HG03442 (cell line): ENCODE data around the gene SFRP4.

Experiments used
- ATAC-seq: cut with Tn5 transposase; IDR thresholded peaks from one replicate; pipeline ENCODE4 v1.9.1; 2021; ENCODE audit warnings: mild to moderate bottlenecking, moderate library complexity; ENCODE audit not compliant: unreplicated experiment

The SFRP4 gene

GRCh38 chr7:37925620-37926019 is 9.0 kb upstream of the SFRP4 start:
- ATAC-seq = no peak

DNA sequence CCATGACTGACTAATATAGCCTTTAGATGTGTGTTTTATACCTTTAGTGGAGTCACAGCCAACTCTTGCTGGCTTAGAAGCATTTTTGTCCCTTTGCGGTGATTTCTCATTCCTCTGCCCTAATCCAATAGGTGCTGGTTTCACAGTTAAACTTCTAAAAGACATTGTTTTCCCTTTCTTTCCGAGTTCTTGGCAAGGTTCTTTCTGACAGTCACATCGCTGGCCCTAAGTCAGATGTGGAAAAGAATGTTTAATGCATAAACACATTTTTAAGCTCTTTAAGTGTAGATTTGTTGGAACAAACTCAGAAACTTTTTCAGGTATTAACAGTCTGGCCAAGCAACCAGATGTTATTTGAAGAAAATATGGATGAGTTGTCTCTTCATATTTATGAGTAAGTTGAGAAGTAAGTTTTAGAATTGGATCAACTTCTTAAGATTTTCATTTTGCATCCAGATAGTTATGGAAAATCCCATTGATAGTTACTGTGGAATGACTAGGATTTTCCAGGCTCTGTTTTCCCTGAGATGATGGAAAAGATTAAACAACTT is 7.9 kb upstream of the SFRP4 start:
- no peak for ATAC-seq

DNA sequence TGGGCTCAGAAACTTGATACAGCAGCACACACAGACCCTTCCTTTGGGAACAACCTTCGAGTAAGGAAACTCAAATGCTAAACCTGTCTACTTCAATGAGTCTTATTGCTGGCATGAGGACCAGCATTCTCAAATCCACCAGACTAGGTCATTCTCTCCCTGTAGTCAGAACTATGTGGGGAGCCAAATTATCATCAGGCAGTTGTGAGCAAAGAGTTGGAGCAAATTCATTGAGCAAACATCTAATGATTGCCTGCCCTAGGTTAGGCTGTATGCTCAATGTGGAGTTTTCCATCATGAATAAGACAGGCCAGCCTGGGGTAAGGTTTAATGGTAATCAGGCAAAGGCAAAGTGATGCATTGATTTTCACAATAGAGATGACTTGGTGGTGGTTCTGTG is 7.4 kb upstream of the SFRP4 start:
- no peak for ATAC-seq

DNA sequence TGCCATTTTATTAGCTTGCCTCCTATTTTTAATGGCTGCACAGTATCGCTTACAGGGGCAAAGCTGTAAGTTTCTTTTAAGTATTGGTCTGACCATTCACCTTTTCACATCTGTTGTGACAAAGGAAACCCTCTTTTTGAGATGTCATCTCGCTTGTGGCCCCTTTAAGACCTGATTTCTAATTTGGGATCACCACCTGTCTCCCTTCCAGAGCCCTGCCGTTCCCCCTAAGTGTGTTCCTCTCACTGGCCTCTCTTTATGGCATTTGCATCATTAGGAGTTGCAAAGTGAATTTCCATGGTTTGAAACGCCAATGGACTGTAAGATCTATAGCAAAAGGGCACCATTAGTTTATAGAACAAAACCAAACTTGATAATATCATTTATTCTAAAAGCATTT is 5.3 kb upstream of the SFRP4 start:
- ATAC-seq = no peak

DNA sequence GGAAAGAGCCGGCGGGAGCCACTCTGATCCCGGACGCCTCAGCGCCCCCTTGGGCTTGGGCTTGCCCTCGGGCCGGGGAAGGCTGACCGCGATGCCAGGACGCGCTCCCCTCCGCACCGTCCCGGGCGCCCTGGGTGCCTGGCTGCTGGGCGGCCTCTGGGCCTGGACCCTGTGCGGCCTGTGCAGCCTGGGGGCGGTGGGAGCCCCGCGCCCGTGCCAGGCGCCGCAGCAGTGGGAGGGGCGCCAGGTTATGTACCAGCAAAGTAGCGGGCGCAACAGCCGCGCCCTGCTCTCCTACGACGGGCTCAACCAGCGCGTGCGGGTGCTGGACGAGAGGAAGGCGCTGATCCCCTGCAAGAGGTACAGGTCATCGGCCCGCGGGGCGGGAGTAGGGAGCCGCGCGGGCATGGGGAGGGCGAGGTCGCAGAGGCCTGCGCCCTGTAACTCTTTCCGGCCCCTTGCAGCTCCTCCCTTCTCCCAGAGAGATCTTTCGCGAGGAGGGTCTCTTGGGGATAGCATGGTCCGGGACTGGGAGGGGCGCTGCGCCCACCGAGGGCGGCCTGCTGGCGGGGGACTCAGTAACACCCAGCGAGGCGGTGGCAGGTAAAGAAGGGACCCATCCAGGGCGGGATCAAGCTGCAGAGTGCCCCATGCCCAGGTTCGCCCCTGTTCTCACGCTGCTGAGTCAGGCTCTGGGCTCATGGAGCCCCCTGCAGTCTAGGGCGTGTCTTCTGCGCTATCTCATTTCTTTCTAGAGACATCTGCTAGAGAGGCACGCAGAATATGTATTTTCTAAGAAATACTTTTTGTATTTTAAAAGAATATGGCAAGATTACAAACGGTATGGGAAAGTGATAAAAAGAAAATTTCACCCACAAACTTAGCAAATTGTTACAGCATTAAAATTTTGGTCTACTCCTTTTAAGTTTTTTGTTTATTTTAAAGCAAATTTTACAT is 4.5 kb upstream of the SFRP4 start:
- peak; percentile 49 for ATAC-seq

GRCh38 chr7:37920305-37920848 is 3.8 kb upstream of the SFRP4 start, which contains the start of gene EPDR1:
Gene EPDR1, plus strand, starts transcription at chr7:37920640. Its CDS starts 300 bp downstream, at chr7:37920940.
- ATAC-seq = peak; percentile 48

DNA sequence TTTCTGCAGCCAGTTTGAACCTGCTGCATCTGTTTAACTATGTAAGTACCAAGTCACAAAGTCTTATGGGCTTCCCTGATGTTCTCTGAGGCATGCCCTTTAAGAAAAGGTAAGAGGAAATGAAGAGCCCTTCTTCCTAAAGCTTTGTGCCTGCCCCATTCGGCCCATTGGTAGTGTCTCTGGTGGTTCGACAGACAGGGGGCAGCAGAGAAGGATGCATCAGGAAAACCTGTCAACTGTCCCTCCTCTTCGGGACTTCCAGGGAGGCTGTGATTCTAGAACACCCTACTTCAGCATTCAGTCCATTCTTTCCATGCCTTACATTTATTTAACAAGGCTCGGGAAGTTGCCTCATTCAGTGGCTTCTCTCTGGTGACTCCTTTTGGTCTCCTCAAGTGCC is 1.9 kb upstream of the SFRP4 start:
- no peak for ATAC-seq

DNA sequence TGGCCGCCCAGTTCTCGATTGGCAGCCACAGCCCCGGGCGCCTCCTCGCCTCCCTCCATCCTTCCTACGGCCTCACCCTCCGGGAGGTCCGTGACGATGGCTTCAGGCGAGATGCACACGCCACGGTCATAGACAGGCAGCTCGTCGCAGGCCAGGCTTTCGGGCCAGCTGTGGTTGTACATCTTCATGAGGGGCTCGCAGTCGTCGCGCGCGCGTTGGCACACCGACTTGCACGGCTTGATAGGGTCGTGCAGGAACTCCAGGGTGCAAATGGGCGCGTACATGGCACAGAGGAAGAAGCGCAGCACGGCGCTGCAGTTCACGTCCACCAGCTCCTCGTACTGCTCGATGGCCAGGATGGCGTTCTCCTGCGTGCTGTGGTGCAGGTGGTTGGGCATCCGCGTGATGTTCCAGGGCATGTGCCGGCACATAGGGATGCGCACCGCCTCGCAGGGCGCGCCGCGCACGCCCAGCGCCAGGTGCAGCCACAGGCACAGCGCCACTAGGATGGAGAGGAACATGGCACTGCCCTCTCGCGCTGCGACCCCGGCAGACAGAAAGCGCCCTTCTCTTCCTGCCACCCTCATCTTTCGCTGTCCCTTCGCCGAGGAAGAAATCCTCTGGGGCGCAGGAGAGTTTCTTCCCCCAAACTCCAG is 472 bp downstream of the SFRP4 start:
- ATAC-seq = no peak

DNA sequence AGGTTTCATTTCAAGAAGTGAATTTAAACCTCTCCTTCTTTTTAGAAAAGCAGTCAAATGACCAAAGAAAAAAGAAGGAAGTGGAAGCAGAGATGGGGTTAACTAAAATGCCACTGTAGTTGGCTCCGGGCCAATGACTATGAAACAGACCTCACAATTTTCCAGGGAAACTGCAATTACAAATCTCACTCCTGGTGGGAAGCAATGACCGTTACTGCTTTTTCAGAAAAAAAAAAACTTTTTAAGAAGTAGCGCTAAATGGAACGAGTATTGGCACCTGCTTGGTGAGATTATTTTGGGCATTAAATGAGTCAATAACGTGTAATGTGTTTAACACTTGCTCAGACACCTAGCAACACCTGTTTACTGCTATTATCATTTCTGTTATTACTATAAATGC is 1.2 kb downstream of the SFRP4 start:
- no peak for ATAC-seq

GRCh38 chr7:37912756-37913155 is 3.9 kb downstream of the SFRP4 start:
- ATAC-seq = no peak

DNA sequence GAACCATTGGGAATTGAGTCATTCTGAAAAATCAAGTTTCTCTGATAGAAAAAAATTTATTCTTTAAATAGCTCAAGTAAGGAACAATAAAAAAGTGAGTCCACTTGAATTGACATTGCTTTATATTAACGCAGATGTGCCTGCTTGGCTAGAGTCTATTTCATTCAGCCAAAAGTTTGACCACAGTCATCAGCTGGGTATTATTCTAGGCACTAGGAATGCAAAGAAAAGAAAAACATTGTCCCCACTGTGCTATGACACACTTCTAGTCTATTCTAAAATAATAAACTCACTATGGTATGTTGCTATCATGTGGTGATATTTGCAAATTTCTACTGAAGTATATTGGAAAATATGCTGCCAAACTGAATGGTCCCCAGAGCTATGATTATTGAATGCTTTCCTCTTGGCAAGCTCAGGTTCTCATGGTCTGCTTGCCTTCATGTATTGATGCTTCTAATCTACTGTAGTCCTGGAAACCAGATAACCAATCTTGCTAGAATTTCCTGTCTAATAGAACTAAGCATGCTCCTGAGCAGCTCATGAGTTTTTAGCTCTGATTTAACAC is 8.3 kb downstream of the SFRP4 start:
- ATAC-seq = no peak

GRCh38 chr7:37901890-37902524 is 14.6 kb downstream of the SFRP4 start:
- no peak for ATAC-seq

DNA sequence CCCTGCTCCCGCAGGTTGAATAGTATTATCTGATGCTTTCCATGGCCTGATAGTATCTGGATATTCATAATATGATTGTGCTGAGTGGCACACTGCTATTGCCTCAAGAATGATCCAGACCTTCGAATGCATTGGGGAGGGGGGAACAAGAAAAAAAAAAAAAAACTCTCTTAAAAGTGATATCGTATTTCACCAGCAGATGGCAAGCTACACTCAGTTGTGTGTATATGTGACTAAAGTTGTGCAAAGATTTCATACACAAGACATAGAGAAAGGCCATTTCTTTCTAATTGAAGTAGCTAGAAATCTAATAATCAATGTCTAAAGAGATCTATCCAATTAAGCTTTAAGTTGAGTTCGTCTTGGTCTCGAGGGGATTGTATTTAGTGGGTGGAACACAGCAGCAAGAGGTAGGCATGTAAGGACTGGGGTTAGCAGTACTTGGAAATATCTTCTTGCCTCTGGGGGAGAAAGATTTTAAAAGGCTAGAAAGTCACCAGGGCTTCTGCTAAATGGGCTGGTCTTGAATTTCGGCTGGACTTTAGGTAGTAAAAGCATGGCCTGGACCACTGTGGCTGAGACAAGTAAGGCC is 15.3 kb downstream of the SFRP4 start:
- no peak for ATAC-seq

DNA sequence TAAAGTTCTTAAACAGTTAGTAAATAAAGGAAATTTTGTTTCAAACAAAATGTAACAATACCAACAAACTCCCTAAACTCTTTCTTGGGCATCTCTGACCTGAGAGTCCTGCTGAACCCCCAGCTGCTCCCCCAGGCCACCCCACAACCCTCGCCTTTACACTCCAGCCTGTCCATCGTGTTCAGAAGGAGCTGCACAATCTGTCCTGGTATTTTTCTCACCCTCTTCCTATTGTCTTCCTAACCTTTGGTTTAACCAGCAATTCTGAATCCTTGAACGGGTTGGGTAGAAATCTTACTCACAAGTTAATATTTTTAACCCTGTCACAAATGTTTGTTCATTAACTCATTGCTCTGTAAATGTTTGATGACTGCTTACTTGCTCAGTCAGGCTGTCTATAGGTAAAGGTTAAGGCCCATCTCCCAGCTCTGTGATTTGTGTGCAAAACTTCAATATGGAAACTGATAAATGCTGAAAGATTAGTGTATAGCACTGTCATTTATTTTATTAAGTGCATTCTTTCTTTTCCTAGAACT is 16.8 kb downstream of the SFRP4 start:
- no peak for ATAC-seq

DNA sequence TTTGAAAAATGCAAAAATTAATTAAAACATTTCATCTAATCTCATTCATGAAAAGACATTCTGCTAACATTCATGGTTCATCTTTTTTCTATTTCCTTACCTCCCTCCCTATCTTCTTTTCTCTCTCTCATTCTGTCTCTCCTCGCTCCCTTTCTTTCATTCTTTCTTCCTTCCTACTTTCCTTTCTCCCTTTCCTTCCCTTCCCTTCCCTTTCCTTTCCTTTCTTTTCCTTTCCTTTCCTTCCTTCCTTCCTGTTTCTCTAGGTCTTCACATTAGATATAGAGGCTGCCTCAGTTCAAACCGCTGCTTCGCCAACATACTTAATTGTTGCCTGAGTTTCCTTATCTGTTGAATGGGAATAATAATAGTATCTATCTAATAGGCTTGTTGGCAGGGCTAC is 21.9 kb downstream of the SFRP4 start:
- ATAC-seq = no peak

- no peak for ATAC-seq
Measured at GRCh38 chr7:37893359-37893758, 23.3 kb downstream of the SFRP4 start.

DNA sequence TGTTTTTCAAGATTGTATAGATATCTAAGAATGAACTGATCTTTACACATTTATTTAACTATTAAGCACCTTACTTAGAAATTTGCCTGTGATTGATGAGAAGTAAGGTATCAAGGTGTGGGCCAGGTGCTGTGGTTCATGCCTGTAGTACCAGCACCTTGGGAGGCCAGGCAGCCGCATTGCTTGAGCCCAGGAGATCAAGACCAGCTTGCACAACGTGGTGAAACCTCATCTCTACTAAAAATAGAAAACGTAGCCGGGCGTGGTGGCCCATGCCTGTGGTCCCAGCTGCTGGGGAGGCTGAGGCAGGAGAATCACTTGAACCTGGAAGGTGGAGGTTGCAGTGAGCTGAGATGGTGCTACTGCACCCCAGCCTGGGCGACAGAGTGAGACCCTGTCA is 34.5 kb downstream of the SFRP4 start:
- no peak for ATAC-seq
